NCI-H1417 treated with DMSO at 0.1 percent for 48 hours (cell line): ENCODE results near the gene ABLIM2.

ENCODE experiments used
- DNase-seq: peaks from one replicate; lab custom pipeline; 2025; lab: John Stamatoyannopoulos, UW

ABLIM2 gene

DNA sequence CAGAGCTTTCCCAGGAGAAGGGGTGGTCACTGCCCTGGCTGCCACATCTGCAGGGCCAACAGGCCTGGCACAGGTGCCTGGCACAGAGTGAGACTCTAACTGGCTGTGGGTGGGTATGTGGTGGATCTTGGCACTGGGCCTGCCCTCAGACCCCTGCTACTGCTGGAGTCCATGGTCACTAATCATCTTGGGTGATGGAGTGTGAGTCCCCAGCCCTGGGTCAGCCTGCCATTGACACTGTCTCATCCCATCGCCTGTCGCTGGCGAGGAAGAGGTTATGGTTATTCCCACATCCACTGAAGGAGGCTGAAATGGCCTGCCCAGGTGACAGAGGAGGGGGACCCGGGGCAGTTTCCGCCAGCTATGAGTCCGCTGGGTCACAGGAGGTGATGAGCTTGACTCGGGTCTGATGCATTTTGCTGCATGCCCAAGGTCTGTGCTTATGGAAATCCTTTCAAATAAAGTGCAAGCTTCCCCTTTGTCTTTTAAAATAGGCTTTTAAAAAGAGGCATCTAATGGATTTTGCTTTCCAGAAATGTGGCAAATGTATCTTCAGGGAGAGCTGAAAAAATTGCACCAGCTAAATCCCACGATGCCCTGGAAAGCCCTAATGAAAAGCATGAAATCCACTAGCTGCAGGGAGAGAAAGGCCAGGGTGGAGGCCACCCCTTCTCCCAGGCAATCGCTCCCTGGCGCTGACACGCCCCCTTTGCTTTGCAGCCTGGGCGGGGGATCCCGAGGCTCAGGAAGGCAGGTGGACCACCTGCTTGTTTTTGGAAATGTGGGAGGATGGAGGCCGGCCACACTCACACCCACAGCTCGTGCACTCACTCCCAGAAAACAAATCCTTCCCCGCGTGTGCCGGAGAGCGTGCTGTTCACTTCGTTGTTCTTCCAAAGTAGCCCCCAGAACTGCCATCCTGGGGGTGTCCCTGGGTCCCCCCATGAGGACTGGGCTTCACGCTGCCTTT, 54.9 kb downstream of the ABLIM2 start:
- no peak for DNase-seq

DNA sequence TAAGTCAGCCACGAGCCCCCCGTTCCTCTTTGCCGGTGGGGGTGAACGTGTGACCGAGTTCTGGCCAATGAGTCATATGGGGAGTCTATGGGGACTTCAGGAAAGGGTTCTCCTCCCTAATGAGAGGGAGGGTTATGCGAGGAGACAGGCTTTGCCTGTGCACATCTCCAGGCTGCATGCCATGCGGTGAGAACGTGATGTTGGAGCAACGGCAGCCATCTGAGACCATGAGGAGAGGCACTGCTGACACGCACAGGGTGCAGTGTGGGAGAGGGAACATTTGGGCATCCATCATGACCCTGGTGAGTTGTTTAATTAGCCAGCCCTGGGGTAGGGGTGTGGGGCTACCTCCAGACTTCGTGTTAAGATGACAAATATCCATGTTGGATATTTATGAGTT, 55.8 kb downstream of the ABLIM2 start:
- no peak for DNase-seq

DNA sequence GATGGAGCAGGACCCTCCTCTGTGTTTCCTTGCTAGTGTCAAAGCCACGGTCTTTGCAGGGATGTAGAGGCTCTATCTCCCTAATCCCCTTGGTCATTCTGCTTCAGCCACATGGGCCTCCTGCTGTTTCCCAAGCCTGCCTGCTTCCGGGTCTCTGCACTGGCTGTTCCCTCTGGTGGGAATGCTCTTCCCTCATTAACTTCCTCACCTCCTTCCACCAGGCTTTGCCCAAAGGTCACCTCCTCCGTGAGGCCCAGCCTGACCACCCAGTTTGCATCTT, 56.6 kb downstream of the ABLIM2 start:
- no peak for DNase-seq

DNA sequence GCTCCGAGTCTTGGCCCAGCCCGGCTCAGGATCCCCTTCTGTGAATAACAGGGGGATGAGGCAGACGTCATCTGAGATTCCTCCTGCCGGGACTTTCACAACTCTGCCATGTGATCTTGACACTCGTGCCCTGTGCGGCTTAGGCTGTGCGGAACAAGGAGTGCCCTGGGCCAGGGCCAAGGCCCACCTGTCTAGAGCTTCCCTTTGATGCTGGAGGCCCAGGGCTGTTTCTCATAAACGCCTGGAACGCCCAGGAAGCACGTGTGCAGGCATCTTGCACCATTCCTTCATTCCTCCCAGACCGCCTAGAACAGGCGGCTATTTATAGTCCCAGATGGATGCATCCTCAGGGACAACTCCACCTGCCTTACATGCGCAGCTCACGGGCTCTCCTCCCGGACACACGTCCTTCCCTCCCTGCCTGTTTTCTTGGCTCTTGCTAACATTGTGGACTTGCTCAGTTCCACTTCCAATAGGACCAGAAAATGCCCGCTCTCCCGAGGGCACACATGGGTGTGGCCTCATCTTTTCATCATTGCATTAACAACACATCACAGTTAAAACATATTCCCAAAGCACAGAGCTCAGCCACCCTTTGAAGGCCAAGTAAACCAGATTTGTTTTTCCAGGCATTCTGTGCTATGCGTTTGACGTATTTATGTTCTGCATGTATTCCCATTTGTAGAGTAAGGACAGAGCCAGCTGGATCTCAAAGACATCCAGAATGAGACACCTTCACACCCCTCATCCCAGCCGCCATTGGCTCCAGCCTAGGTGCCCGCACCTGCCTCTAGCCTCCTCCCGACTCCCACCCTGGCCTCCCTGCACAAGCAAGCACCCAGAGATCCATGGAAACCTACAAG, 57.2 kb downstream of the ABLIM2 start:
- no peak for DNase-seq

DNA sequence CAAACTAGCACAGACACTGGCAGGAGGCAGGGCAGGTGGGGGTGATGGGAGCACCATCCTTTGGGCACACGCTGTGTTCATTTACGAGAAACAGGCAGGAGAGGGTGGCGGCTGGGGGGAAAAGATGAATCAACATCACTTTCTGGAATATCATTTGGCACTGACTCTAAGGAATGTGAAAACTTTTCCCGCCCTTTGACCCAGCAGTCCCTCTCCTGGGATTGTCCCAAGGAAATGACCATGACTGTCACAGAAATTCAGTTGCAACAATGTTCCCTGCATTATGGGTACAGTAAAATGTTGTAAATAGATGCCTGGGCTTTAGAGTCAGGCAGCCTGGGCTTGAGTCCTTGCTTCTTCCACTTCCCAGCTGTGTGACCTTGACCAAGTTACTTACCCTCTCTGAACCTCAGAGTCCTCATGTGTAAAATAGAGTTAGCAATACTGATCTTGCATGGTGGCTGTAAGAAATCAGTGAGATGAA, 58.6 kb downstream of the ABLIM2 start:
- no peak for DNase-seq

DNA sequence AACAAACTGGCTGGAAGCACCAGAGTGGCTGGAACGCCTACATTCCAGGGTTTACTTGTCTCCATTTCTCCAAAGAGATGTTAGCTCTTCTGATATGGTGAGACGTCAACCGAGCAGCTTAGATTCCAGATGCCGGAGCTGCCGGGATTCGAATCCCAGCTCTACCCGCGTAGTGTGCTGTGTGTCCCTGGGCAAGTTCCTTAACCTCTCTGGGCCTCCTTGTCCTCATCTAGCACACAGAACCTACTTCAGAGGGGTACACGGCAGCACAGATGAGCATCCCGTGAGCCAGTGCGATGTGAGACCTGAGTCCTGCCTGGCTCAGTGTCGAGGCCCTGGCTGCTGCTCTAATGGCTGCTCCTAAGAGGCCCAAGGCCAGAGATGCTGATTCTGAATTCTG, 60.1 kb downstream of the ABLIM2 start:
- DNase-seq = no peak

DNA sequence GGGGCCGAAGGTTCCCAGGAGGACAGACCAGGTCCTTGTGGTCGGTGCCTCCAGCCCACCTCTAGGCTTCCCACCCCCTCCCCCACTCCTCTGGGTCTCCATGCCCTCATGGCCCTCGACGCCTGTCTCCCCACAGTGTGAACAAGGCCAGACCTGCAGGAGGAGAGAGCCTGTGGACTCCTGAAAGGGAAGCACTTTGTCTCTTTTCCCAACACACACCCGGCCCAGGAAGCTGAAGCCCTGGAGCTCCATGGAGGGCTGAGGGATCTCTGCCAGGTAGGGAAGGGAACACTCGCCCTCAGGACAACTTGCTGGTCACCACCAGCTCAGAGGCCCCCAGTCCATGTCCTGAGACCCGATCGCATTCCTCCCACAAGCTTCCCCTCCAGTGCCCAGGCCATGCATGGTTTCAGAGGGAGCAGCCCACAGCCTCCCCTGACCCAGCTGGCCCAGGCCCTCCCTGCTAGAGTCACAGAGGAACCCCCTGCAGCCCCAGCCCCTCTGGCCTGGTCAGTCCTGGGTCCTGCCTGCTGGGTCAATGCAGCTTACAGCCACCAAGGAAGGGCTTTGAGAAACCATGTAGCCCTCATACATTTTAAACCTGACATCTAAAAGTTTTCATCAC, 60.8 kb downstream of the ABLIM2 start:
- DNase-seq = no peak

DNA sequence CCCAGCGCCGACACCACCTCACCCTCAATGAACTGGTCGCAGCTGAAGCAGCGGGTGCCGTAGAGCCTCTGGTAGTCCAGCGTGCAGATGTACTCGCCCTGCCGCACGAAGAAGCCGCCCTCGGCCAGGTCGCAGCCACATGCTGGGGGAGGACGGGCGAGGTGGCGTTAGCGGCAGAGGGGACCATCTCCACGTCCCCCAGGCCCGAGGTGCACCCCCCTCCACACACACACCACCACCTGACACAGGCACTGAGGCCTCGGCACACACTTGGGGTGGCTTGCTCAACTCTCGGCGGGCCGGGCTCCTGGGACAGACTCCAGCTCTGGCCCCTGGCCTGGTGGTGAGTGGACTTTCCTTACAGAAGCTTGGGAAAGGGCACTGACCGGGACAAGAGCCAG, 61.5 kb downstream of the ABLIM2 start:
- DNase-seq = no peak

DNA sequence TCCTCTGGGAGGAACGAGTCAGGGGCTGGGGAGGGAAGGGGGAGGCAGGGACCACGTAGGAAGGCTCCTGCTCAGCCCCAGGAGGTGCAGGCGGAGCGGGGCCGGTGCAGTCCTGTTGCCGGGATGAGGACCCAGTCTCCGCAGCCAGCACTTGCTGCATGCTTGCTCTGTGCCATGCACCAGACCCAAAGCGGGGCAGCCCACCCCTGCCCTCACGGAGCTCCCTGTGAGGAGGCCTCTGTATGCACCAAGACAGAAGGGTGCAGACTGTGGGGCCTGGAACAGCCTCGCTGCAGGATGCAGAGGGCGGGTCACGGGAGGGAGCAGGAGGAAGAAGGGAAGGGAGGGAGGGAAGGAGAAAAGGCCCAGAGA, 61.9 kb downstream of the ABLIM2 start:
- no peak for DNase-seq

DNA sequence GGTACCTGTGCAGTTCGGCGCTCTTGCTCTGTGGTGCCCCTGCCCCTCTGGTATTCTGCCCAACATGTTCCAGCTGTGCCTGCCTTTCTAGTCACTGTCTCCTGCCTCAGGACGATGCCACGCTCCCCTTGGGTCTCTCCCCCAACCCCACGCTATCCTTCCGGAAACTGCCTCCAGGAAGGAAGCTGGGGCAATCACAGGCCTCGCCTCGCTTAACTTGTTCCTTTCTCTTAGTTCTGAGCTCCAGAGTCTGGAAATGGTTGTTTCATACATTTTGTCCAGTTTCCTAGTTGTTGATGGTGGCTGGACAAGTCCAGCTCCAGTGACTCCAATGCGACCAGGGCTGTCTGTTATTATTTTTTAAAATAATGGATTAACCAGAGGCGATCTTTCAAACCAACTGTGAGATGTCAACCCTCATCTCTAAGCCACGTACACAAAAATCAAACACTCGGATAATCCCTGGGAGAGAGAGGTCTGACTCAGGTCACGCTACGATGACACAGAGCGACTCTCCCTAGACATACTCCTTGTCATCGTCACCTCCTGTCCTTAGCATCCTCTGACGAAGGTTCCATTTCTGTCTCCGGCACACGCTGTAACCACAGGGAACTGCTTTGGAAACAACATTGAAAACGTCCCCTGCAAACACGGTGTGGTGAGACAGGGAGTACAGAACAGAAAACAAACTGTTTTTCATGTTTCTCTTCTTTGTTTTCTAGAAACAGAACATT, 62.5 kb downstream of the ABLIM2 start:
- no peak for DNase-seq

DNA sequence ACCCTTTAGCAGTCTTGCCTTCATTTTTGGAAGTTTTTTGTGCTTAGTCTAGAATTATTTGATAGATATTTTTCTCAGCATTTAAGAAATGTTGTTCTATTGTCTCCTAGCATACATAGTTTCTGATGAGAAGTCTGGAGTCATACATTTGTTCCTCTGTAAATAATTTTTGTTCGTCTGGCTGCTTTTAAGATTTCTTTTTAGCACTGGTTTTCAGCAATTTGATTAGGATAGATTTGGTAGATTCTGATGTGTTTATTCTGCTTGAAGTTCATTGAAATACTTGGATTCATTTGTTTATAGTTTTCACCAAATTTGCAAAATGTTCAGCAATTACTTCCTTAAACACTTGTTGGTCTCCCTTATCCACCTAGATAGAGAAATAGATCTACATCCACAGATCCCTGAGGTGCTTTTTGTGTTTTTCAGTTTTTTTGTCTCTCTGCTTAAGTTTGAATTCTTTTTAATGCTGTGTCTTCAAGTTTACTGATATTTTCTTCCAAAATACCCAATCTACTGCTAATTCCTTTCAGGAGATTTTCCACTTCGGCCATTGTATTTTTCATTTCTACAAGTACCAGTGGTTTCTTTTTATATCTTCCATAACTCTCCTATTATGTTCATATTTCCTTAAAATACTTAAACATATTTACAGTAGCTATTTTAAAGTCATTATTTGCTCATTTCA, 64.9 kb downstream of the ABLIM2 start:
- DNase-seq = no peak

DNA sequence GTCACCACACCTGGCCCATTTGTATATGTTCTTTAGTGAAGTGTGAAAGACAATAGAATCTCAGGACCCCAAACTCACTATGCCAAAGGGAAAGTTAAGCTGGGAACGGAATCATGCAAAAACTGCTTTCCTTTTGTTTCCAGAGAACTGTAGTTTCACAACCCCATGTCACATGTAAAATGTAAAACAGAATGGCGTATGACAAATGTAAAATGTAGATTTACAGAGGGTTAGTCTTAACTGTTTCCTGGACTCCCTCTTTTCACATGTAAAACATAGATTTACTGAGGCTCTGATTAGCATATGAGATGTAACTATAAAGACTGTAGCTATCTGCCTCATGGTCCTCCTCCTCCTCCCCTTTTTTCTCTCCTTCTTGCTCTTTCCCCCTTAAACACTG, 66.3 kb downstream of the ABLIM2 start:
- no peak for DNase-seq

DNA sequence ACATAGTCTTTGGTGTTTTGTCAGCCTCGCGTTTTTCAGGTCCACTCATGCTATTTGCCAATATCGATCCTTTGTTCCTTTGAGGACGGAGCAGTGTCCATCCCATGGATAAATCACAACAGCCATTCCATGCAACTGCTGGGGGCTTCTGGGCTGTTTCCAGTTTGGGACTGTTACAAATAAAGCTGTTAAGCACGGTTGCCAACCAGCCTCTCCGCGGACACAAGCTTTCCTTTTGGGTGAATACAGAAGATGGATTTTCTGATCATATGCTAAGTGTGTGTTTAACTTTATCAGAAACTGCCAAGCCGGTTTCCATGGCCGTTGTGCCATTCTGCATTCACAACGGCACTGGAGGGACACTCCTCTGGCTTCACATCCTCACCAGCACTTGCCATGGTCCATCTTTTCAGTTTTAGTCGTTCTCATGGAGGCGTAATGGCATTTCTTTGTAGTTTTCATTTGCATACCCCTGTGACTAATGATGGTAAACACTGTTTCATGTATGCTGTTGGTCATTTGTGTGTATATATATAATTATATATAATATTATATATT, 67.8 kb downstream of the ABLIM2 start:
- no peak for DNase-seq

DNA sequence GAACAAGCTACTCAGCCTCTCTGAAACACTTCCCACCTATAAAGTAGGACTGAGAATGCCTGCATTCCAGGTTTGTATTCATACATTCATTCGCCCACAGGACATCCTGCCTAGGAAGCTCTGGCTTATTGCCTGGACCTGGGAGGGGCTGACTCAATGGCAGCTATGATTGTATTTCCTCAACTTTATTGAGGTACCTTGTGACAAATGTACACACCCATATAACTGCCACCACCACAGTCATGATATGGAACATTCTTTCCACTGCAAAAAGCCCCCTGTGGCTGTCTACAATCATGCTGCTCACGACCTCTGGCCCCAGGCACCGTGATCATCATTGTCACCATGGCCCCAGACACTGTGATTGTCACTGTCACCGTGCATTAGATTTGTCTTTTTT, 68.3 kb downstream of the ABLIM2 start:
- DNase-seq = no peak

DNA sequence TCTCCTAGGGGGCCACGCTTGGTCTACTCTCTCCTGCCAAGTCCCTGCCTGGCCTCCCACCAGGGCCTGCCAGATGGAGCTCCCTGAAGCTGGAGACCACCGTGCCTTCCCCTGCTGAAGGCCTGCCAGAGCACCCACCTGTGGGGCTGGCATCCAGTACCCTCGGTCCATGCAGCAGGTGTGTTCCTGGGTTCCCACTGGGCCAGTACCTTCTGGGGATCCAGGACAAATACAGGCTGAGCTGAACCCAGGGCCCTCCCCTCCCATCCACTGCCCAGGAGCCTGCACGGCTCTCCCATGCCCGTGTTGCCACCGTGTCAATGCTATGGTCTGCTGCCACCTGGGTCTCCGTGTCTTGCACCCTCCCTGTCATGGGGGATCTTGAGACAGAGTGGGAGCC, 68.8 kb downstream of the ABLIM2 start:
- DNase-seq = no peak

DNA sequence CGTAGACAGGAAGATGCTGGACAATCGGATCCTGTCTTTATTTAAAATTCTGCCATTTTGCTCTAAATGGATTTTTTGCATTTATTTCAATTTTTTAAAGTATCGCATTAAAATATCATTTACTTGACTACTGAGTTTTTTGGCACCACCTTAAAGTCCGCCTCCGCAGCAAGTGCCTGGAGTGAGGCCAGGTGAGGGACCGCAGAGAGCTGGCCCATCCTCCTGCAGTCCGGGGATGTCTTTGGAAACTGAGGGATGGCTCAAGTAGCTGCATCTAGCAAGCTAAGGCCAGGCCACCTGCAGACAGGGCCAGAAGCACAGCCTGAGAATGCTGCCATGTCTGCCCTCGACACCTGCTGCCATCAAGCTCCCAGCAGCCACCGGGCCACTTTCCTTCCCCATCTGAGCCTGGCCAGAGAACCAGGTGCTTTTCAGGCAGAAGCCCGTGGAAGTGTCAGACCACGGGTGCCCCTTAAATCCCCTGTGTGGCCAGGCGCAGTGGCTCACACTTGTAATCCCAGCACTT, 69.6 kb downstream of the ABLIM2 start:
- no peak for DNase-seq

DNA sequence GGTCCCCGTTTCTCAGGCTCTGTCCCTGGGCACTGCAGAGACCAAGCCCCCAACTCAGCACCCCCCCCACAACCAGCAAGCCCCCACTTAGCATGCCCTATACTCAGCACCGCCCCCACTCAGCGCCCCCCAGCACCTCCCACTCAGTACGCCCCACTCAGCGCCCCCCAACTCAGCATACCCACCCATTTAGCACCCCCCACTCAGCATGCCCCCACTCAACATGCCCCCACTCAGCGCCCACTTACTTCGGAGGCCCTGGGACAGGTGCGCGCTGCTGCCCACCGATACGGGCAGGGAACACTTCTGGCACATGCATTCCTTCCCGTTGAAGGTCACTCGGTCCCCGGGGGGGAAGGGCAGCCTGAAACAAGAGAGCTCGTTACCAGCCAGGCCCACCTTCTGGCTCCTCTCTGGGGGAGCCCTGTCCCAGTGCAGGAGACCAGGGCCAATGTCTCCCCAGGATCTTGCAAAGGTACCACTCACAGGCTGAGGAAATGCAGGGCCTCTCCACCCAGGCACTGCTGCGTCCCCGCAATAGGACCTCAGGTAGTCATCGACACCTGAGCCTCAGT, 70.6 kb downstream of the ABLIM2 start:
- DNase-seq = no peak

DNA sequence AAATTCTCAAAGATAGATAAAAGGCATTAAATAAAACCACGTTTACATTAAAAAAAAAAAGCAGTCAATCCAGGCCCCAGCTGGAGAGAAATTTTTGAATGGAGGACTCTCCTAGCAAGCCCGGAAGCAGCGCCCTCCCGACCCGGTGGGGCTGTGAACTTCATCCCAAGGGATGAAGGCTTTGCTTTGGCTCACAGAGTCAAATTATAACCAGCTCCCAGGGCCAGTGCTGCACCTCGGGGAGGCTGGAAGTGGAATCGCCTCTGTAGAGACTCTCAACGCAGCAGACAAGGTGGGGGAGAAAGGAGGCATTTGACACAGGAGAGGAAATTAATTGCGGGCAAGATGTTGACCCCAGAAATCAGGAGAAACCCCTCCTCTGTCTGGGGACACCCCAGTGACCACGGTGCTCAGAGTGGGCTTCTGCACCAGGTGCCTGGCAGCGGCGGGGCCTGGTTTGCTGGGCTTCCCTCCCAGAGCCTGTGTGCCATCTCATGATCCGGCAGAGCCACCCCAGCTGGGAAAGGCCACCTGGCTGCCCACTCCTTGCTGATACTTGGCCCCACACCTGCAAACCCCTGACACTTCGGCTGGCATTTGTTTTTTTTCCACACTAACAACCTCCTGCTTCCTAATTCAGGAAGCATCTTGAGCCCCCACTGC, 71.7 kb downstream of the ABLIM2 start:
- DNase-seq = no peak

DNA sequence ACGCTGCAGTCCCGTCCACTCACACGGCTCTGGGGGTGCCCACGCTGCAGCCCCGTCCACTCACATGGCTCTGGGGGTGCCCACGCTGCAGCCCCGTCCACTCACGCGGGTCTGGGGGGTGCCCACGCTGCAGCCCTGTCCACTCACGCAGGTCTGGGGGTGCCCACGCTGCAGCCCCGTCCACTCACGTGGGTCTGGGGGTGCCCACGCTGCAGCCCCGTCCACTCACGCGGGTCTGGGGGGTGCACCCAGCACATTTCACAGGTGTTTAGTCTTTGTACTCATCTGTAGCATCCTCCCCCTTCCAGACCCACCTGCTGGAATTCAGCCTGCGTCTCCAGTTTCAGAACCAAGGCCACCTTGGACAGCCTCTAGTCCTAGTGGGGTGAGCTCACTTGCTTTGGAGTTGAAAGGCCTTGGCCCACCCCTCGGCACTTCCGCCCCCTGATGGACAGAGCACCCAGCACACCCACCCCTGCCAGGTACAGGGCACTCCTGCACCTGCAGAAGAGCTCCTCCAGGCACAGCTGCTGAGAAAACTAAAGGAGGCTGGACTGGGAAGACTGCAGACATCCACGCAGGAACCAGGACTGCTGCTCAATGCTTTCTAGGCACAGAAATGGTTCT, 73.0 kb downstream of the ABLIM2 start:
- DNase-seq = no peak
